Activated CD8-positive, alpha-beta memory T cell treated with anti-CD3 and anti-CD28 coated beads, Interleukin-2, amount 50 U/mL, for 48 hours (primary cell): ENCODE data around the gene C16orf87.

ENCODE experiments used
- DNase-seq: peaks from one replicate; pipeline ENCODE4 v3.0.0-alpha.2; 2020

C16orf87 gene

DNA sequence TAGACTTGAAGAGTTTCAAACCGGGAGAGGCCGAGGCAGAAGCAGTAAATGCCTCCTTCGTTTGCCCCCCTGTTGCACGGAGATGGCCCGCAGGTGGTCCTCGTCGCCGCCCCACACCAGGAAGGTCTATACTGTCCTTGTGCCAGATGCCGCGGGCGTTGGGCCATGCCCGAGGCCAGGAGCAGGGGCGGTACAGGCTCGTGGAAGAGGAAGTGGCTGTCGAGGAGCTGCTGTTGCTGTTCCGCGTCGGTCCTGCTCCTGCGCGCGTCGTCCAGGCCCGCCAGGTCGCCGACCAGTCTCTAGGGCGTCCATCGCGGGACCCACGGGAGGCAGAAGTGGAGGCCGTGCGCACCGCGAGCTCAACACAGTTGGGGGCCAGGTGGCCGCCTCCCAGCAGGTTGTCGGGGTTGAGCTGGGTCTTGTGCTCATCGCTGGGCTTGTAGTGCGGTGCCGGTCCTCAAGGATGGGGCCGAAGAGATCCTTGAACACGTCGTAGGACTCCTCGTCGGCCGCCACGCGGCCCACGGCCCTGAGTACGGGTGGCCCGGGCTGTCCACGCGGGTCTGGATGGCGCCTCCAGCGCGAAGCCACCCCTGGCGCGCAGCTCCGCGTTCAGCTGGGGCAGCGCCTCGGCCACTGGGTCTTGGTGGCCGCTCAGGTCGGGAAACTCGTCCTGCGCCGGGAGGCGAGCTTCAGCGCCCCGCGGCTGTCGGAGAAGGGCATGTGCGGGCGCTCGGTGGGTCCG, 13.1 kb upstream of the C16orf87 start:
- no peak for DNase-seq

DNA sequence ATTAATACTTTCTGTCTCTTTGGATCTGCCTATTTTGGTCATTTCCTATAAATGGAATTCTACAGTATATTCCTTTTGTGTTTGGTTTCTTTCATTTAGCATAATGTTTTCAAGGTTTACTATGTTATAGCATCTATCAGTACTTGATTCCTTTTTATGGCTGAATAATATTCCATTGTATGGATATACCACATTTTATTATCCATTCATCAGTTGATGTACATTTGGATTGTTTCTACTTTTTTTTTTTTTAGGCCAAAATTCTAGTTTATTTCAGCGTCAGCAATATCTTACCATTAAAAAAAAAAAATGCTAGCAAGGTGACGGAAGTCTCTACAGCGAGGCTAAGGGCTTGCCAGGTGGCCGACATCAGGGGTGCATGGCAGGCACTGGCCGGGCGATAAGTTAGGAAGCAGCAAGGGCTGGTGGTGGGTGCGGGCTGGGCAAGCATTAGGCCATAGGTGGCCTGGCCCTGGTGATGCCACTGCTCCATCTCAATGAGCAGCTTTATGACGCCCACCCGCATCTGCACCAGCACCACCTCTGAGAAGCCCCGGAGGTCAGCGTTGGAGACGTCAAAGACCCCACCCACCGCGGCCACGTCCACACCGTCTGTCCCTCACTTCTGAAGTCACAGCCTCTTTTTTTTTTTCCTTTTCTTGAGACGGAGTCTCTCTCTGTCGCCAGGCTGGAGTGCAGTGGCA, 11.4 kb upstream of the C16orf87 start:
- no peak for DNase-seq

DNA sequence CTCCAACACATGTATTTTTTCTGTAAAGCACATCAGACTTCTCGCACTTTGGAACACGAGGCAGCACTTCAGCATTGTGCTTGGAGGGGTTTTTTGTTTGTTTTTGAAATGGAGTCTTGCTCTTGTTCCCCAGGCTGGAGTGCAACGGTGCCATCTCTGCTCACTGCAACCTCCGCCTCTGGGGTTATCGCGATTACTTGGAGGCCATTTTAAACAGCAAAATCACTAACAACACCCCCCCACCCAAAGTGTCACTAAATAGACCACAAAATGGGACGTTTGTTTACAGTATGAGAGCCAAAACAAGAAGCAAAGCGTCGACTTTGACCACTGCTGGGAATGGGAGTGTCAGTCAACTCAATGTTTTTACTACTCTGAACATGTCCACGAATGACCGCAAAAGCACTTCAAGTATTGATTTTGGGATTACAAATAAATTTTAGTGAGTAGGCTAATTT, 9.0 kb upstream of the C16orf87 start:
- no peak for DNase-seq

DNA sequence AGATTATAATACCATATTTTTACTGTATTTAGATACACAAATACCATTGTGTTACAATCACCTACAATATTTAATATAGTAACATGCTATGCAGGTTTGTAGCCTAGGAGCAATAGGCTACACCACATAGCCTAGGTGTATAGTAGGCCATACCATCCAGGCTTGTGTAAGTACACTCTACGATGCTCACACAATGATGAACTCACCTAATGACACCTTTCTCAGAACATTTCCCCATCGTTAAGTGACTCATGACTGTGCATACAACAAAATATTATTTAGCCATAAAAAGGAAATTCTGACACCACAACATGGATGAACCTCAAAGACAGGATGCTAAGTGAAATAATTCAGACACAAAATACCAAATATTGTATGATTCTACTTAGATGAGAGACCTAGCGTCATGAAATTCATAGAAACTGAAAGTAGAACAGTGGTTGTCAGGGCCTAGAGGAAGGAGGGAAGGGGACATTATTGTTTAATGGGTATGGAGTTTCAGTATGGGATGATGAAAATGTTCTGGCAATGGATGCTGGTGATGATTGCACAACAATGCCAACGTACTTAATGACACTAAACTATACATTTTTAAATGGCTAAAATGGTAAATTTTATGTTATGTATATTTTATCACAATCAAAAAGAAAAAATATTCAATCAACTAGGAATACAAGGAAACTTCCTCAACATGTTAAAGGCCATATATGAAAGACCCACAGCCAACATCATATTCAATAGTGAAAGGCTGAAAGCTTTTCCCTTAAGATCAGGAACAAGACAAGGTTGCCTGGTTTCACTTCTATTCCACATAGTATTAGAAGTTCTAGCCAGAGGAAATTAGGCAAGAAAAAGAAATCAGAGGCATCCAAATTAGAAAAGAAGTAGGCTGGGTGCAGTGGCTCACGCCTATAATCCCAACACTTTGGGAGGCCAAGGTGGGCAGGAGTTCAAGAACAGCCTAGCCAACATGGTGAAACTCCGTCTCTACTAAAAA, 5.9 kb upstream of the C16orf87 start:
- no peak for DNase-seq

DNA sequence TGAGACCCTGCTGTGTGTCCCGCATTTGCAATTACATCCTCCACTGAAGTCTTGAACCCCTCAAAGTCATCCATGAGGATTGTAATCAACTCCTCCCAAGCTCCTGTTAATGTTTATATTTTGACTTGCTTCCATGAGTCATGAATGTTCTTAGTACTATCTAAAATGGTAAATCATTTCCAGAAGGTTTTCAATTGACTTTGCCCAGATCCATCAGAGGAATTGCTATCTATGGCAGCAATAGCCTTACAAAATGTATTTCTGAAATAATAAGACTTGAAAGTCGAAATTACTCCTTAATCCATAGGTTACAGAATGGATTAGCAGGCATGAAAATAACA, 2.5 kb upstream of the C16orf87 start:
- no peak for DNase-seq

DNA sequence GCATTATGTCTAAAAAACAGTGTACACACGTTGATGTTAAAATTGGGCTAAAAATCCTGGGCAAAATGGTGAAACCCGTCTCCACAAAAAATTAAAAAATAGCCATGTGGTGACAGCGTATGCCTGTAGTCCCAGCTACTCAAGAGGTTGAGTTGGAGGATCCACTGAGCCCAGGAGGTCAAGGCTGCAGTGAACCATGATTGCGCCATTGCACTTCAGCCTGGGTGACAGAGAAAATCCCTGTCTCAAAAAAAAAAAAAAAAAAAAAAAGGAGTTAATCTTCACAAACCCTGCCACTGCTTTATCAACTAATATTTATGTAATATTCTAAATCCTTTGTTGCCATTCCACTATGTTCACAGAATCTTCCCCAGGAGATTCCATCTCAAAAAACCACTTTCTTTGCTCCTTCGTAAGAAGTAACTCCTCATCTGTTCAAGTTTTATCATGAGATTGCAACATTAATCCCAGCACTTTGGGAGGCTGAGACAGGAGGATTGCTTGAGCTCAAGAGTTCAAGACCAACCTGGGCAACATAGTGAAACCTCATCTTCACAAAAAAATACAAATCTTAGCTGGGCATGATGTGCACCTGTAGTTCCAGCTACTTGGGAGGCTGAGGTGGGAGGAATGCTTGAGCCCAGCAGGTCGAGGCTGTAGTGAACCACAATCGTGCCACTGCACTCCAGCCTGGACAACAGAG, 1.9 kb upstream of the C16orf87 start:
- no peak for DNase-seq

DNA sequence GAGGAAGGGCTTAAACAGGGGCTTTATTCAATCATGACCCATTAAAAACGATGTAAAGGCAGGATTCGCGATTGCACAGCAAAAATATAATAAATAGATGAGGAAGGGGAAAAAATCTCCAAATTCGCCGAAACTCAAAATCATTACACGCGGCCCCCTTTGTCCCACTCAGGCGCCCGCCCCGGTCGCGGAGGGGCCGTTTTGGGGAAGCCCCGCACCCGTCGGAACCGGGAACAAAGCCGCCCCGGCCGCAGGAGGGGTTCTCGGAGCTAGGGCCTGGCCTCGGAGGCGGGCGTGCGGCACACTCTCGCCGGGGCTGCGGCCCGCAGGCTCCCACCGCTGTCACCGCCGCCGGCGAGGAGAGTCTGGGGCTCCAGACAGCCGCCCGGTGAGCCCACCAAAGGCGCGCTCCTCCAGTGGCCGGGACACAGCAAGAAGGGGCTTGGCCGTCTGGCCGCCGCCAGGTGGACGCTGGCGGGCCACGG, 521 bp downstream of the C16orf87 start:
- DNase-seq = peak; percentile 73

DNA sequence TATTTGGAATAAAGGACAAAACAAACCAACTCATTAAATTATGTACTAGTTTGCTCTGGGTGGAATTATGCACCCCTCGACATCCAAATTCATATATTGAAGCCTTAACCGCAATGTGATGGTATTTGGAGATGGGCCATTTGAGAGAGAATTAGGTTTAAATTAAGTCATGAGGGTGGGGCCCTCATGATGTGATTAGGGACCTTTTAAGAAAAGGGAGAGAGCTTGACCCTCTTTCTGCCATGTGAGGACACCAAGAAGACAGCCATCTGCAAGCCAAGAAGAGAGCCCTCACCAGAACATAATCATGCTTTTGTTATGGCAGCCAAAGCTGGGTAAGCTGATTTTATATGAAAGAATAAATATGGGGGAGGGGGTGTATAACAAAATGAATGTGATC, 2.0 kb downstream of the C16orf87 start:
- DNase-seq = no peak

DNA sequence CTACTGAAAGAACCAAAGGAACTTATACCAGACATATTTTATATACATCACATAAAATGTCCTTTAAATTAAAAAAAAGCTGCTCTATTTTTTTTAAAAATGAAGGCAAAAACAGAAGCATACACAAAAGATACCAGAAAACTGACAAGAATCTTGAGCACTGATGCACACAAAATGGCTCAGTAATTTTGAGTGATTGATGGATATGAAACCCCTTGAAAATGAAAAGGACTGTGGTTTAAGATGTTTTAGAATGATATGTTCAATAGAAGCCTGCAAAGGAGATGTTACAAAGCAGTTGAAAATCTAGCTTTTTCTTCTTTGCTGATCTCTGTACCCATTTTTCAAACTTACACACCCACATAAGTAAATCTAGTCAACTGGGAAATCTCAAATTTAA, 2.7 kb downstream of the C16orf87 start:
- DNase-seq = no peak

DNA sequence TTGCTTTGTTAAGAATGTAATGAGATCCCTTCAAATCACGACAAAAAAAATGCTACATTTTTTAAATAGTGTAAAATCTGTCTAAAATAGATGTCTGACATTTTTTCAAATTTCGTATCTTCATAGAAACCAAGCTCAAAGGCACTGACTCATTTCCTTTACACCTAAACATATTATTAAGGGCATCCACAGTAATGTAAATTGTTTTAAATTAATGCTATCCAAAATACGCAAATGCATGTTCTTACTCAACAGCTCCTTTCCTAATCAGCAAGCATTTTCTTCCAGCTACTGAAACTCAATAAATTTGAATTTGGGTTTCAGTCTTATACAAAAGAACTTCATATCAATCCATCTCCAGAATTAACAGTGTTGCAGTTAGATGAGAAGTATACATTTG, 4.3 kb downstream of the C16orf87 start:
- no peak for DNase-seq

DNA sequence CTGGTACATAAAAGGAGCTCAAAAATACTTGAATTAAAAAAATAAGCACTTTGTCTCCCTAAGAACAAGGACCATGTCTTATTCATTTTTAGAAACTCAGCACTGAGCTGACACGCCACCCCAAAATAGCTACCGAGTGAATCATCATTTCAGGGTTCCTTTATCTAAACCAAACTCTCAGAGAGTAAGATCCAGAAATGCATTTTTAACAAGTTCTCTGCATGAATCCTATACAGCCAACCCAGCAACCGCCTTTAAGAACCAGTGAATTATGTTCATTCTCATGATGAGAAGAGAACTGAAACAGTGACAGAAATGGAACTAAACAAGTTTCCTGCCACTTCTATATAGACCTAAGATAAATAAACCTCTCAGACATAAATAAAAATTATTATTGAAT, 8.7 kb downstream of the C16orf87 start:
- no peak for DNase-seq

DNA sequence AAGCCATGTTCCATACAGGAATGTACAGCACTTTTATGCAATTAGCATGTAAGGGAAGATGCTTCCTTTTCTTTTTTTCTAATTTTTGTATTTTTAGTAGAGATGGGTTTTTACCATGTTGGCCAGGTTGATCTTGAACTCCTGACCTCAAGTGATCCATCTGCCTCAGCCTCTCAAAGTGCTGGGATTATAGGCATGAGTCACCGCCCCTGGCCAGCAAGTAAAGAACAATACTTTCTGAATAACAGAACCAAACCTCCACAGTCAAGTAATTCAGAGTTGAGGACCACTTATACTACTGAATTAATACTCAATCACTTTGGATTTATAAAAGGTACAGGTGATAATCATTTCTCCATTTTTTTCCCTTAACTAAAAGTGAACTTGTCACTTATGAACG, 13.0 kb downstream of the C16orf87 start:
- DNase-seq = no peak

DNA sequence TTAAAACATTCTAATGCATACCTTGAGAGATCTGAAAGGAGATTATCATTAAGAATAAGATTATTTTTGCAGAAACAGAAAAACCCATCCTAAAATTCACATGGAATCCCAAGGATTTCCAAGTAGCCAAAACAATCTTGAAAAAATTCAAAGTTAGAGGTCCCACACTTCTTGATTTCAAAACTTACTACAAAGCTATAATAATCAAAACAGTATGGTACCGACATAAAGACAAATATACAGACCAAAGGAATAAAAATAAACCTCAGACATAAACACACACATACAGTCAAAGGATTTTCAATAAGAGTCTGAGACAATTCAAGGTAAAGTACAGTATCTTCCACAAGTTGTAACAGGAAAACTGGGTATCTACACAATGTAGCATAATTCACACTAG, 16.2 kb downstream of the C16orf87 start:
- DNase-seq = no peak

DNA sequence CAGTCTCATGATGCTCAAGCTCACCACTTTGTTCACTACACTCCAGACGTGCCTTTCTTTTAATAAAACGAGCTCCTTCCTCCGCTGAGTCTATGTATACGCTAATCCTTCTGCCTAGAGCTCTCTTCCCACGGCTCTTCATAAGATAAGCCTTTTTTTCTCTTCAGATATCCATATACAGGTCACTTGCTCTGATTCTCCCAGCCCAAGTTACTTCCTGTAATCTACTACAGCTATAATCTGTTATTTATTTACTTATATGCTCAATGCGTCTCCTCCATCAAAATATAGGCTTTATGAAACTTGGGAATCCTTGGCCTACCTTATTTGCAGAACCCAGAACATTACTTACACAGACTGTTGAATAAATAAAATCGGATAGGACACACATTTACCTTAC, 17.4 kb downstream of the C16orf87 start:
- DNase-seq = no peak

DNA sequence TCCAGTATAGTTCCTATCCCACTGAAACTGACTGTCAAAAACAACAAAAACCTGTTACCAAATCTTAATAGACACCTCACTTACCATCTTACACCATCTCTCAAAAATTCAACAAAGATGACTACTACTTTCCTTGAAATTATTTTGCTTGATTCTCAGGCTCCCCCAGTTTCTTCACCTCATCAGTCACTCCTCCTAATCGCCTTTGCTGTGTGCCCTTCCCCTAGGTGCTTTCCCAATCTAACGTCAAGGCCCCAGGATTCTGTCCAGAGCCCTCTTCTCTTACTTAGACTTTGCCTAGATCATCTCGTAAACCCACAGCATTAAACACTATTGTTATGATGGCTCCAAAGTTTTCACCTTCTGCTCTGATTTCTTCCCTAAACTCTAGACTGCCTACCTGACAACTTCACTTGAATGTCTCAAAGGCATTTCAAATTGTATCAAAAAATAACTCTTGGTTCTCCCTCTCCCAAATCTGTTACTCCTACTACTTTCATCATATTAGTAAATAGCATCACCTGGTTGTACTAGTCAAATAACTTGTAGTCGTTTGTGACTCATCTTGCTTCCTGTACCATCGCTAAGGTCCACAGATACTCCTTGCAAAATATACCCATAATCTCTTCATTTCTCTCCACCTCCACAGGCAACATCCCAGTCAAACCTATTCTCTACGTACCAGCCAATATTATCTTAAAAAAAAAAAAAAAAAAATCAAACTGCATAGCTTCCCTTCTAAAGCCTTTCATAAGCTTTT, 18.0 kb downstream of the C16orf87 start:
- DNase-seq = no peak

DNA sequence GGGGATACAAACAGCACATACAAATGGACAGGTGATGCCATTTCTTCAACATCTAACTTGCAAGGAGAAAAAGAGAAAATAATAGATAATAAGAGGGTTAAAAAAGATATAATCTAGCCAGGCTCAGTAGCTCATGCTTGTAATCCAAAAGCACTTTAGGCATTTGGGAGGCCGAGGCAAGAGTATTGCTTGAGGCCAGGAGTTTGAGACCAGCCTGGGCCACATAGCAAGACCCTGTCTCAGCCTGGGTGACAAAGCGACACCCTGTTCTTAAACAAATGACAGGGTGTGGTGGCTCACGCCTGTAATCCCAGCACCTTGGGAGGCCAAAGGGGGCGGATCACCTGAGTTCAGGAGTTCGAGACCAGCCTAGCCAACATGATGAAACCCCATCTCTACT, 19.3 kb downstream of the C16orf87 start:
- DNase-seq = no peak

DNA sequence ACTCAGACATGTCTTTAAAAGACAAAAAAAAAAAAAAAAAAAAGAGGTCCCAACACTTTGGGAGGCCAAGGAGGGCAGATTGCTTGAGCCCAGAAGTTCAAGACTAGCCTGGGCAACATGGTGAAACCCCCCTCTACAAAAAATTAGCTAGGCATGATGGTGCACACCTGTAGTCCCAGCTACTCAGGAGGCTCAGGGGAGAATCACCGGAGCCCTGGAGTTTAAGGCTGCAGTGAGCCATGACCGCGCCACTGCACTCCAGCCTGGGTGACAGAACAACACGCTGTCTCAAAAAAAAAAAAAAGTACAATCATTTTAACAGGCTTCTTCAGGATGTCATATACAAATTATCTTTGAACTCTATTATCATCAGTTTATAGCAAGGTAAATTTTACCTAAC, 22.0 kb downstream of the C16orf87 start:
- no peak for DNase-seq

DNA sequence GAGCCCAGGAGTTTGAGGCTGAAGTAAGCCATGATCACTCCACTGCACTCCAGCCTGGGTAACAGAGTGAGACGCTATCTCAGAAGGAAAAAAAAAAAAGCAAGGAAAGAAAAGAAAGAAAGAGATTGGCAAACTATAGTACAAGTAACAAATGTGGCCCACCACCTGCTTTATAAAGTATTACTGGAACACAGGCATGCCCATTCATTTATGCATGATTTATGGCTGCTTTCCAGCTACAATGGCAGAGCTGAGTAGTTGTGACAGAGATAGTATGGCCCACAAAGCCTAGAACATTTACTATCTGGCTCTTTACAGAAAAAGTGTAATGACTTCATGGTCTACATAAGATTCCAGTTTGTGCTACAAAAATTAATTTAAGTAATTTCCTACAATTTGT, 23.6 kb downstream of the C16orf87 start:
- DNase-seq = no peak

DNA sequence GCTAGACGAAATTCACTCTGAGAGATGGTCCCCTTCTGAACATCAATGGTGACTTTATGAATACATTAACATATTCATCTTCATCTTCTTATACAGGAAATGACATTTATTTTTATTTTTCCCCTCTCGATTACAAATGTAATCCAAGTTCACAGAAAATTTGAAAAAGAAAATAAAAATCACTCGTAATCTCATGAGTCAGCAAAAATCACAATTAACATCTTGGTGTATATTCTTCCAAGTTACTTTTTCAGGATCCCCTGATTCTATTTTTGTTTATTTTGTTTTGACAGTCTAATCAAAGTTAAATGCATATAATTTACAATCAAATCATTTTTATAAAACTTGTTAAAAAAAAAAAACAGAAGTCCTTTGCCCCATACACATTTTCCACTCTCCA, 27.6 kb downstream of the C16orf87 start:
- no peak for DNase-seq

DNA sequence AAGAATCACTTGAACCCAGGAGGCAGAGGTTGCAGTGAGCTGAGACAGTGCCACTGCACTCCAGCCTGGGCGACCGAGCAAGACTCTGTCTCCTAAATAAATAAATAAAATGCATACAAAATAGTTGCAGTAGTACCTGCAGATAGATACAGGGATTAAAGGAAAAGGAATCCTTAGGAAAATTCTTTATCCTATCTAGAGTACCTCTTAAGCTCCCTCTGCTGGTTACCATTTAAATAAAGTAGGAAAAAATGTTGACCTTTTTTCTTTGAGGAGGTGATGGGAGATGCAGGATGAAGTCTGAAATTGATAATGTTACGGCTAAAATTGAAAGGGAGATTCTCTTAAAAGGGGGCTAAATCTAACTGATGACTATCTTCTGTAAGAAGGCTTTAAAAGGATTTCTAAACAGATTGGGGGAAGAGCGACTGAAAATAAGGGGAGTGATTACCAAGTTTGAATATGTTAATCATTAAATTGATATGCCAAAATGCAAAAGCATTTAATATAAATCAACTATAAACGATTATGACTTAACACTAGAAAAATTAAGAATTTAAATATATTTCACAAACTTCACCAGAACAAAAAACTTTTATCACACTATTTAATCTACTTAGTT, 29.4 kb downstream of the C16orf87 start:
- DNase-seq = no peak

DNA sequence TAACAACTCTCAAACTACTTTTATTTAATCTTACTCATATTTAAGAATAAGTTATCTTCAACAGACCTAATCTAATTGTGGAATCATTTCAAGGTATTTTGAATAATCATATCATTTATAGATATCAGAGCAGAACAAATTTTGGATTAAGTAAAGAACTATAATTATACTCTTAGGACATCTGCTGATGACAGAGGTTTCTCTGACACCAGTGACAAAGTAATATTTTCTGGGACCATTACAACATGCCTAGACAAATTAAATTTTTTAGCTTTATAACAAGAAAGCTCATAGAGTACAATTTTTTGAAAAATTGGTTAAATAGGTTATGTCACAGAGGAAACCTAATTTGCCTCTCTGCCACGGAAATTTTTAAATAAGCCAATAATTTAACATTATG, 30.5 kb downstream of the C16orf87 start:
- DNase-seq = no peak

DNA sequence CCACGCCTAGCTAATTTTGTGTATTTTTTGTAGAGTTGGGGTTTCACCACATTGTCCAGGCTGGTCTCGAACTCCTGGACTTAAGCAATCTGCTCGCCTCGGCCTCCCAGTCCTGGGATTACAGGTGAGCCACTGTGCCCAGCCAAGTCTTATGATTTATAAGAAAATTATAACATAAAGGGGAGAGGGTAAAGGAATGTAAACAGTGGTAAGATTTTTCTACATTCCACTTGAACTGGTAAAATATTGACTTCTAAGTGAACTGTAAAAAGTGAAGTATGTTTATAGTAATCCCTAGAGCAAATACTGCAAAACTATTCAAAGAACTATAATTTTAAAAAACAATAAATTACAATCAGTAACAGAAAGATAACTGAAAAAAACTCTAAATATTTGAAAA, 33.5 kb downstream of the C16orf87 start:
- DNase-seq = no peak
